NCI-H1436 (cell line): ENCODE results near the gene DPH3.

Source experiments
- DNase-seq: peaks from one replicate; lab custom pipeline; 2025; lab: John Stamatoyannopoulos, UW

DPH3 gene

DNA sequence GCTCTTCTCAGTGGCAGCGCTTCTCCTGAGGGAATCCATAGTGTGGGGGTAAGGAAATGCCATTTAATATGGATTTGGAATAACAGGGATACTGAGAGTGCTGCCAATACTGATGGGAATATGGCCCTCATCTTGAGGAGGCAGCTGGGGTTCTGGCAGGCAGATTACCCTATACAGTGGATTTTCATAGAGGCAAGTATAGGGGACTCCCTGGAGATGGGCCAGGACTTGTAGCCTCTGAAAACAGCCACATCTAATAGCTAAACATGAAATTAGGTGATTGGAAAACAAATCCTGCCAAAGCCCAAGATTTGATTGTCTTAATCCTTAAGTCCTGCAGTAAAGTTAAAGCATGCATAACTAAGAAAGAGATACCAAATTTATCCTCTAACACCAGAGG is 30.9 kb downstream of the DPH3 start:
- DNase-seq = no peak

DNA sequence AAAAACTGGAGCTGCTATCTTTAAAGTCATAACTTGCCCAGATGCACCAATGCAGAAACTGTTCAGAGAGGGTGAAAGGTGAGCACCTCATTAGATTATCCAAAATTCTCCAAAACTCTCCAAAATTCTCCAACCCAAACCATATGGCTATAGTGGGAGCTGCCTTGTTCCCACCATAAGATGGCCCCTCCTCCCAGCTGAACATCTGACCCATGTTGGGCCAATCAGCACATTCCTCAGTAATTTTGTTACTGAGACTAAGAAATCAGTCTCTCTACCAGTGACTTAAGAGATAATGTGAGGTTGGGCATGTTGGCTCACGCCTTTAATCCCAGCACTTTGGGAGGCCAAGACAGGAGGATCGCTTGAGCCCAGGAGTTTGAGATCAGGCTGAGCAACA is 32.8 kb downstream of the DPH3 start:
- DNase-seq = no peak

DNA sequence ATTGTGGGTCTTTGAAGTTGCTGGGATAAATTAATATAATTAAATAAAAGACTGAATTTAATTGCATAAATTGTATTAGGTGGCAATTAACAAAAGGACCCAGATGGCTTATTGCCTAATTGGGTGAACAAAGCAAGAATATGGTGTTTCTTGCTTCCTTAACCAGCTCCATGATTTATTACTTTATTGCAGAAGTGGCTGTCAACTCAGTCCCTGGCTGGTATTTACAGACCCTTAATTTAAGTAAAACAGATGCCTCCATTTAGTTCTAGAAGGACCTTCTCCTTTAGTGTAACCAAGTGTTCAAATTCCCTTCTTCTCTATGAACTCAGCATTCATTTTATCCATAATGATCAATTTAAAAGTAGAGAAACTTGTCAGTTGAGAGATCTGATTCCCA is 35.1 kb downstream of the DPH3 start:
- no peak for DNase-seq

DNA sequence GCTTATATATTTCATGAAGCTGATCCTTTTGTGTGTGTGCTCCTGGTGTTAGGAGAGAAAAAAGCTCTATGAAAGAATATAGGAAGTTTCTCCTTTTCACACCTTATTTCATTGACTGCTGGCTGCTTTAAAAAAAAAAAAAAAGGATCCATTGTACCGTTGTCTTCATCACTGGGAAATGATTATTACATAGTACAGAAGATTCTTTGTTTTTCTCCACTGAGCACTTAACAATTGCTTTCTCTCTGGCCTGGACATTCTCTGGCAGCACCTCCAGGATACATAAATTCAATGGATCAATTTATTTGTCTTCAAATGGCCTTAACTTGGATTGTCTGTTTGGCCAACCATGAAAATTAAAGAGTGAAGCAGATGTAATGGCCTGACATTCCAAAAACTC is 37.2 kb downstream of the DPH3 start:
- no peak for DNase-seq

DNA sequence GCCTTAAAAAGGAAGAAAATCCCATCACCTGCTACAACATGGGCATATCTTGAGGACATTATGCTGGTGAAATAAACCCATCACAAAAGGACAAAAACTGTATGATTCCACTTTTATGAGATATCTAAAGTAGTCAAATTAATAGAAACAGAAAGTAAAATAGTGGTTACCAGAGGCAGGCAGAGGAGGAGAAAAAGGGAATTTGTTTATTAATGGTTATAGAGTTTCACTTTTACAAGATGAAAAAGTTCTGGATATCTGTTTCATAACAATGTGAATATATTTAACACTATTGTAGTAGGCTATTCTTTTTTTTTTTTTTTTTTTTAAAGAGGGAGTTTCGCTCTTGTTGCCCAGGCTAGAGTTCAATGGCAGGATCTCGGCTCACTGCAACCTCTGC is 40.4 kb downstream of the DPH3 start:
- DNase-seq = no peak

DNA sequence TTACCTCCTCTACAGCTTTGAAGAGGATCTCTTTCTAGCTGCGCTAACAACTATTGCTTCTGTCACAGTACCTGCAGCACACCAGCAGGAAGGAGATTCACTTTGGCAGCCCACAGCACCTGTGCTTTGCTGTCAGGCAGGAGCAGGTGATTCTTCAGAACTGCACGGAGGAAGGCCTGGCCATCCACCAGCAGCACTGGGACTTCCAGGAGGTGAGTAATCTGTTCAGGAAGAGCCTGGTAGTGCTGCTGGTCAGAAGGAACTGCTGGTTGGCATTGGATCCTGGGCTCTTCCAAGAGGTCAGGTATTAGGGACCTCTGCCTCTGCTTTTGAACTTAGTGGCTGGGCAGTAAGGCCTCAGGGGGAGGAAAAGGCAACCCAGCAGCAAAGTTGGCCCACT is 42.2 kb downstream of the DPH3 start:
- DNase-seq = no peak

DNA sequence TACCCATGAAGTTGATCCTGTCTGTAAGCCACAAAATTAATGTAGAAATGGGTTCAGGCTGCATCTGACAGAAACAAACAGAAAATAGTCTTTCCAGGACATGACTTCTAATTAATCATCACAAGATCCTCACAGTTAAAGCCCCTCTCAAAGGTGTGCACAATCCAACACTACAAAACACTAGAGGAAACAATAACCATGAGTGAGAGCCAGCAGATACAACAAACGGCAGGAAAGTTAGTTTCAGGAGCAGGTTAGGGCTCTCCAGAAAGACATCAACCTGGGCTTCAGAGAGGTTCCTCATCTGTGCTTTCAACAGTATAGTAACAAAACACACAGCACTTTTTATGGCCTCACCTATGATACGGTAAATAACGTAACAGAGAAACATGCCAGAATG is 42.8 kb downstream of the DPH3 start:
- no peak for DNase-seq

DNA sequence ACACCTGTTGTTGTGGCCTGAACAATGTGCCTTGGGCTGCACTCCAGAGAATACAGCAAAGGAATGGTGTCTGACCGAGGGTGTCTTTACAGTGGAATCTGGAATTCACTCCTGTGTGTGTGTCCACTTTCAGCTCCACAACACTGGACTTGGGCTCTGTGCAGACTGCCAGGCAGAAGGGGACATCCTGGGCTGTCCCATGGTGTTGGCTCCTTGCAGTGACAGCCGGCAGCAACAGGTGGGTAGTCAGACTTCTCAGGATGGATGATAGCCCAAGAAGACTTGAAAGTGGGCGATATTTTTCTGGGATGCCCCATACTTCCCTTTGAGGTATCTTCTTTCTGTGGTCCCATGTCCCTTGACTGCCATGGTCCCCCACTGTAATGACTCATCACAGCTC is 45.0 kb downstream of the DPH3 start:
- DNase-seq = no peak

DNA sequence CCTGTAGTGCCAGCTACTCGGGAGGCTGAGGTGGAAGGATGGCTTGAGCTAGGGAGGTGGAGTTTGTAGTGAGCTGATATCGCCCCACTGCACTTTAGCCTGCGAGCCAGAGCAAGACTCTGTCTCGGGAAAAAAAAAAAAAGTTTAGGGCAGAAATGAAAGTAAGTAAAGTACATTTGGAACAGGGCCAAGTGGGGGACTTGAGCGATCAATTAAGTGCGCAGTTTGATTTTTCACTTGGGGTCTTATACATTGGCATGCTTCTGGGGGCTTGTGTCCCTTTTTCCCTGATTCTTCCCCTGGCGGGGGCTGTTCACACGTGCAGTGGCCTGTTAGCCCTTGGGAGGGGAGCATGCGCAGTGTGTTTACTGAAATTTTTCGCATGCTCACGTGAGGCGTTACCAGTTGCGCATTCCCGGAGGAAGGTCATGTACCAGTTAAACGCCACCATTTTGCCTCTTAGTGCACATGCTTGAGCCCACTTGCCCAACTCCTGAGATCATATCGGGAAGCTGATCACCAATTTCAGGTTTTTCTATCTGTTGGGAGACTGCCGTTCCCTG is 48.3 kb downstream of the DPH3 start:
- no peak for DNase-seq

DNA sequence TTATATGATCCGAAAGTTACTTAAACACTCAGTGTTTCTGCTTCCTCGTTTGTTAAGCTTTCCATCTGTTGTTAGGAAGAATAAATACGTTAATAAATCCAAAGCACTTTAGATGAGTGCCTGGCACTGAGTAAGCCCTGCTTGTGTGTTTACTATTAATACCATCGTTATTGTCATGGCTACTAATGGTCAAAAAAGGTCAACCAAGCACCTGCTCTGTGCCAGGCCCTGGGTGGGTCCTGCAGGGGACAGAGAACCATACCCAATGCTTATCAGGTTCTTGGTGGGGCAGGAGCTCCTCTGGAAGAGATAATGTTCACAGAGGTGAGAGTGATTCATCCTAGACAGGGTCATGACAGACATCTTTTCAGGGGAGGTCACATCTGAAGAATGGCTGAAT is 50.4 kb downstream of the DPH3 start:
- no peak for DNase-seq

DNA sequence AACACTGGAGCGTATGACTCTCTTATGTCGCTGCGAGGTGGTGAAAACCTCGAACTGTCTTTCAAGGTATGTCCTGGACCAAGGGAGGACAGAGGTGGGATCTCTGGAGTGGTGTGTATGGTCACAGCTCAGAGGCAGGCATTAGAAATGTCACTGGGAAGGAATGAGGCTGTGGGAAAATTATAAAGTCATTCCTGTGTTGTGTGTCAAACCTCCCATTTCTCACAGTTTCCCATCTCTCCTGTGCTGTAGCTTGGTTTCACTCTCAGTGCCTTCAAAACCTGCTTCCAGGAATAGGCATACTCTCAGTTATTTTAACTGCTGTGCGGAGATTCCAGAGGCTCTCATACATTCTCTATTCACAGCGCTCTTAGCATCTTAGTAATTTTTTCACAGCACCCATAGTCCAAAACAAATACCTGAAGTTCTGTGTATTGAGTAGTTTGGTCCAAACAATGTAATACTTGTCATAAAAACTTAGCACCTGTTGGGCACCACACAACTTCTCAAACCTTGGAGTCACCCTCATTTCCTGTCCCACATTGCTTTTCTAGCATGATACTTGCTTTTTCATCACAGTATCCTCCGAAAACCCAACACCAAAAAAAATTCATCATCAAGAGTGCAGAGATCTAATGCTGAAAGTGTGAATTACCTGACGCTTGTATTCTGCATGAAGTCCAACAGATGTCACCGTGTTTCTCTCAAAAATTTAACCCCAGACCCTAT is 53.4 kb downstream of the DPH3 start:
- no peak for DNase-seq
